HG03097 (cell line): Measurements from ENCODE around the gene THAP11.

ENCODE experiments used
- ATAC-seq: cut with Tn5 transposase; IDR thresholded peaks from one replicate; pipeline ENCODE4 v1.9.1; 2021; ENCODE audit not compliant: unreplicated experiment, low FRiP score

Gene THAP11

DNA sequence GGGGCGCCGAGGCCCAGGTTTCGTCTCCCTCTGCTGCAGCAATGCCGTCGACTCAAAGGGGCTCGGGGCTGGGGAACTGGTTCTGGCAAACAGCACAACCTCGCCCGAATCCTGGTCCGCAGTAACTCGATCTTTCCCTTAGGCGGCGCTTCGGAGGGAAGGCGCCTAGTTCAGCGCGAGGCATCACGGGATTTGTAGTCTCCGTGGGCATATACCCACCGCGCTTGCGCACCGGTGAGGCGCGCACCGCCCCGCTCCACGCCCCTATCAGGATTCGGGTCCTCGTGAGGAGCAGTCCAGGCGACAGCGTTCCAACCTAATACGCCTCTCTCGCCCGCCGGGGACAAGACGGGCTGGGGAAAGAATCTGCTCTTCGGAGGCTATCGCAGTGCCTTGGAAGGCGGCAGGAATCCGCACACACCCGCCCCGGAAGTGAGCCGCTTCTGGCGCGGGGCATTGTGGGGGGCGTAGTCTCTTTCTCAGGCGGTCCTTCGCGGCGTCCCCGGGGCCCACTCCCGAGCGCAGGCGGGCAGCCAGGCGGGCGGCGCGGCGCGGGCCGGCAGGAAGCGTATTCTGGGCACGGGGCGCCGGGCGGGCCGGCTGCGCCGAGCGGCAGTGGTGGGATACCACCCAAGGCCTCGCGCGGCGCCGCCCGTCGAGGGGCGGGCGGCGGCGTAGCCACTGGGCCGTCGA lies at the start of gene THAP11:
THAP11 (plus strand) TSS at position 505 of the 693 bp plus-strand sequence. CDS start 235 bp downstream, outside the sequence.
- peak; percentile 46 for ATAC-seq

DNA sequence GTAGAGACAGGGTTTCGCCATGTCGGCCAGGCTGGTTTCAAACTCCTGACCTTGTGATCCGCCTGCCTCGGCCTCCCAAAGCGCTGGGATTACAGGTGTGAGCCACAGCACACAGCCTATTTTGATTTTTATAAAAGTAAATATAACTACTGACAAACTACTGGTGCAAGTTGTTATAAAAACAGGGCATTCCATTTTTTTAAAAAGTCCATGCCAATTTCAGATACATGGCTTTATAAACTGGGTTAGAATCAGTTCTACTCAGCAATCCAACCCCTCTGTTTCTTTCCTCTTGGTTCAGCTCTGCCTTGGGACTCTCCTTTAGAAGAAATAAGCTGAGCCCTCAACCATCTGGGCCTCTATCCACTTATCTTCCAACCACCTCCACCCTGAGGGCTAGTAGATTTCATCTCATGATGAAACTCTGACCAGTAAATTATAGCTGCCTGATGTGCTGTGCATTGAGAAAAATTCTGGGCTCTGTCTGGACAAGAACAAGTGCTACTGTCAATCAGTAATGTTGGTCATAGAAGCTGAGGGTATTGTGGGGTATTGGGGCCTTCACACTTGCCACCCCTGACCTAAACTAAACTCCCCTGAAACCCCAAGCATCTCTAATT lies 45.9 kb upstream of the THAP11 start:
- ATAC-seq = no peak

DNA sequence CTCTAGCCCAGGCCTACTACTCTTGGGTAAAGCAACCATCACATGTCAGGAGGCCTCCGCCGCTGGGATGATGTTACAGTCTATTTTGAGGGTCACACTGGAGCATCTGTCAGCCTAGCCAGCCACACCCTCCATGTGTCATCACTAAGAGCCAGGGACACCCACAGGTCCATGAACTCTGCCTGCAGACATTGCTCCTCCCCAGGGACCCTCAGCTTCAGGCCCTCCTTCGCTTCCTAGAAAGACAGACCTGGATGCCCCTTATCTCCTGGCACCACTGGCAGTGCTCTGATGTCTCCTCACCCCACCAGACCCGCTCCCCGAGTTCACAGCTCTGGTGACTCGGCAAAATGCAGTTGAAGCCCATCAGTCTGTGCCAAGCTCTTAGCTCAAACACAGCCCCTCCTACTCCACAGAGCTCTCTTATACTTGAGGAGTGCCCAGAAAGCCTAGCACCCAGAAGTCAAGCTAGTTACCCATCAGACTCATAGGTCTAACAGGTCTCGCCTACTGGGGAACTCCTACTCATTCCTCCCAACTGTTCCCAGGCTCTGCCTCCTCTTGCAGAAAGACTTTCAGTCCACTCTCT lies 41.7 kb upstream of the THAP11 start:
- no peak for ATAC-seq

DNA sequence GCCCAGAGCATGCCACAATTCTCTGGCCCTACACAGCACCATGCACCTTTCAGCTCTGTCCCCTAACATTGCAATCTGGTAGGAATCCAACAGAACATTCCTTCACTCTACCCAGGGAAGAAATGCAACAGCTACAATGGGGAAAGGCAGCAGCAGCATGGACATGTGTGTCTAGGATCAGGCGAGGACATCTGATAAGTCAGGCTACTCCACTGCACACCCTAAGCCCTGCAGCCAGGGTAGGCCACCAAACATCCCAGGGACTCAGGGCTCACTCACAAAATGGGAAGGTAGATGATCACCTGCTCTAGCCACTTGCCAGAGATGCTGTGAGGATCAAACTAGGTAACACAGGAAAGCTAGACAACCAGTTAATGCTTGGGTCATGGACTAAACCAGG lies 40.9 kb upstream of the THAP11 start:
- ATAC-seq = no peak

DNA sequence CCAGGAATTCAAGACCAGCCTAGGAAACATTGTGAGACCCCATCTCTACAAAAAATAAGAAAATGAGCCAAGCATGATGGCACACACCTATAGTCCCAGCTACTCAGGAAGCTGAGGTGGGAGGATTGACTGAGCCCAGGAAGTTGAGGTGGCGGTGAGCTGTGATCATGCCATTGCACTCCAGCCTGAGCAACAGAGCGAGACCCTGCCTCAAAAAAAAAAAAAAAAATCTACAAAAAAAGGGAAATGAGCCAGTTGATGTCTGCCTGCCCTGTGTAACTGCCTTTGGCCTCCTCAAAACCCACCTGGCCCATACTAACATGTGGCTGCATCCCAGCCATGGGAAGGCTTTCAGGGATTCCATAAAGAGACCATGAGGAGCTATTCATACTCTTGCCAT lies 40.2 kb upstream of the THAP11 start:
- no peak for ATAC-seq

DNA sequence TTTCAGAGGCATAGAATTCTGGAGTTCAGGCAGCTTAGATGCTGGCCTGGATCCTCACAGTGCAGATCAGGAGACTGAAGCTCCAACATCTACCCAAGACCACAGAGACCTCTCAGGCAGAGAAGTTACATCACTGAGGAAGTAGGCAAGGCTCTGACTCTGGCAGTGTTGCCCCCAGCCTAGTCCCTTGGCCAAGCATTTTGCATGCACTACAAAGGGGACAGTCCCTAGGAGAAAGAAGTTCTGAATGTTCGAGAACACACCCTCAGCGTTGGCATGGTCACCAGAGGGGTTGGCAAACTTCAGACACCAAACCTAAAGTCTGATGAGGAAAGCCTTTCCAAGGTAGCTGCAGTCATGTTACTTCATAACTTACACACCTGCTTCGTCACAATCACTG lies 38.2 kb upstream of the THAP11 start:
- no peak for ATAC-seq

DNA sequence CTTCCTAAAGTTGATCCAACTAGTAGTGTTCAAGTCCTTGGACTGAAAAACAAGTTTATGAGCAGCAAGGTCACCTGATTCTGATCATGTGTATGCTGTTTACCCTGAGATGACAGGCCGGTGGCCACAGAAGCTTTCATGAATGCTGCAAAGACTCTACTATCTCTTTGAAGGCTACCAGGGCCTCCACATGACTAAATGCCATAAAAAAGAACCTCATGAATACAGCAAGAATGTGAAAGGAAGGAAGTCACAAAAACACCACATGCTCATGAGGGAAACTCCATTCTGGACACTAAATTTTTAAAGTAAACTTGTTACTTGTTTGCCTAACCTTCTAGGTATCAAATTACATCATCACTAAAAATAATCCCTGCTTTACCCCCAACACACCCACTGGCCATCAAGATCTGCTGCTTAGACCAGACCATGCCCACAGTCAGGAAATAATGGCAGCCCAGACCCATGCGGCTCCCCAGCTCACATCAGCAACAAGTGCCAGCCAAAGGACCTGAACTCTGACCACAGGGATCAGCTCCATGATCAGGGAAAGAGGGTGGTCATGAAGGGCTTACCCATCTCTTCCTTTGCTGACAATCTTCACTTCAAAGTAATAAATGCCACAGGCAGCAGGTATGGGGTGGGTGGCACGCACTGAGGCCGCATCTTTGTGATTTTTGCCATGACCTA lies 37.1 kb upstream of the THAP11 start:
- ATAC-seq = no peak

DNA sequence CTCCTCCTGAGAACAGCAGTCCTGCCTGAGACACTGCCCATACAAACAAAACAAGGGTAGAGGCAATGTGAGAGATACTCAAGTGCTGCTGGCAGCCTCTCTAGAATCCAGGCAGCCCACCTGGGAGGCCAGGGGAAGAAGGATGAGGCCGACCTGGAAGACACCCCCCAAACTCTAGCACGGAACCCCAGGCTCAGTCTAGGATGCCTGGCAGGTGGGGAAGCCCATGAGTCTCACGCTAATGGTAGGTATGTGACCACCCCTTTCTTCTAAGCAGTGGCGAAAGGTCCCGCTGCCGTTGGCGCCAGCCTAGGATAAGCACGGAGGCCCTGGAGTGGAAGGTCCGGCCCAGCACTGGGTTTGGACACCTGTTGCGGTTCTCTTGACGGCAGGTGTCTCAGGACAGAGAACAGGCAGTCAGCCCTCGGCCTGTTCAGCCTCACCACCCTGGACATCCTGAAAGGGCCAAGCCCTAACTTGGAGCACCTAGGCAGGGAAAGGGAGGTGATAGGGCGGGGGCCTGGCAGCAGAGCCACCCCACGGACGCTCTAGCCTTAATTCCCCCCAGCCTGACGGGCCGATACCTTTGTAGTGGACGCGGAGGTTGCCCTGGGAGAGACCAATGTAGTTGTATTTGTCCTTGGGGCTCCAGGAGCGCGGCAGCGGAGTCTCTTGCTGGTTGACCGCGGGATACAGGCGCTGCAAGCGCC lies 36.2 kb upstream of the THAP11 start:
- no peak for ATAC-seq

DNA sequence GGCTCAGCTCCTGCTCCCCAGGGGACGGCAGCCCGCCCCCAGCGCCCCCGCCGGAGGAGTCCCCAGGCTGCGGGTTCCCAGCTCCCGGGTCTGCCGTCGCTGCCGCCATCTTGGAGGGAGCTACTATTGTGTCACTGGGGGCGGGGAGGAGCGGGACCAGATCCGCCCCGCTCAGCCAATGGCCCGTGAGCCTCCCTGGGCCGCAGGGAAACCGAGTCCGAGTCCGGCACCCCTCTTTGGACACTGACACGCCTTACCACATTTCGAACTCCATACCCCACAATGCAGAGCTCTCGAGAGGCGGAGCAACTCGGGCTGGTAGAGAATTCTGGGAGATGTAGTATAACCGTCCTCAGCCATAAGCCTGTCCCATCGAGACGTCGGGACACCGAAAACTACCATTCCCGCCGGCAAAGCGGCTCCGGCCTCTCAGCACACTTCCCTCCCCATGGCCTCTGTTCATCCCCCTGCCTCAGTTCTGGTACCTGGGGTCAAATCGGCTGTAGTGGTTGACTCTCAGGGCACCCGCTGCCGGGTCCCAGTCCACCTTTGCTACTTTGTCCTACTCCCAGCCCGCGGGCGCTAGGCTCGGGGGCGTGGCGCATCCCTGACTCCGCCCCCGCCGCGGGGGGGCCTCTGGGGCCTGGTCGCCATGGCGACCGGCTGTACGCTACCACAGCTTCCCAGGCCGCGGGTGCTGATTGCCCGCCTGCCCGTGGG lies 35.5 kb upstream of the THAP11 start, which contains the start of the genes RANBP10 and TSNAXIP1:
RANBP10 (minus strand) TSS at position 133 of the 720 bp plus-strand sequence; CDS start at position 109, 24 bp downstream.
TSNAXIP1 (plus strand) TSS at position 462 of the 720 bp plus-strand sequence. CDS start 261 bp downstream, outside the sequence.
- peak; percentile 92 for ATAC-seq

DNA sequence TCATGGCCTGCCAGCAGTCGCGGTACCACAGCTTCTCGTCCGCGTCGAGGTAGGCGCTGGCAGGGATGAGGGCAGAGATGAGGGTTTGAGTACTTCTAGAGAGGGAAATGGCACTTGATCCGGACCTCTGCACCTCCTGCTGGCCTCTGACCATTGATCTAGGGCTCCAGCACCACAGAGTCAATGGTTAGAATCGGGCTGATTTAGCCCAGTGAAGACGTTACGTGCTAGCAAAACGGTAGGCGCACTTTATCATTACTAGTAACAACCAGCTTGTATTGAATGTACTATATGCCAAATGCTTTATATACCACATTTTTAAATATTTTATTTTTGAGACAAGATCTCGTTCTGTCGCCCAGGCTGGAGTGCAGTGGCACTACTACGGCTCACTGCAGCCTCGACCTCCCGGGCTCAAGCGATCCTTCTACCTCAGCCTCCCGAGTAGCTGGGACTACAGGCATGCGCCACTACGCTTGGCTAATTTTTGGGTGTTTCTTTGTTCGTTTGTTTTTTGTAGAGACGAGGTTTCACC lies 34.9 kb upstream of the THAP11 start:
- no peak for ATAC-seq

DNA sequence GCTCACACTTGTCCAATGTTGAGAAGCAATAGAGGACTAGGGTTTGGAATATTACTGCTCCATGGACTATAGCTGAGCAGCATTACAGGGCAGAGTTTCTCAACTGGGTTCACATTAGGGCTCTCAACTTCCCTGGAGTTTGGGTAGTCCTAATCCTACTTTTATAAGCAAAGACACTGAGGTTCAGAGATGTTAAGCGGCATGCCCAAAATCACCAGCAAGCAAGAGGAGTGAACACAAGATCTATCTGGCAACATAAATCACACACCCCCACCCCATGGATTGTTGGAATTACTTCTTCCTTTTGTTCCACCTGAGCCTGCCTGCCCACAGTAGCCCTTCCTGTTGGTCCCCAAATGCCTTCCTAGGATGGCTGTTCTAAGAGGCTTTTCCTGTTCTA lies 30.2 kb upstream of the THAP11 start:
- ATAC-seq = no peak

DNA sequence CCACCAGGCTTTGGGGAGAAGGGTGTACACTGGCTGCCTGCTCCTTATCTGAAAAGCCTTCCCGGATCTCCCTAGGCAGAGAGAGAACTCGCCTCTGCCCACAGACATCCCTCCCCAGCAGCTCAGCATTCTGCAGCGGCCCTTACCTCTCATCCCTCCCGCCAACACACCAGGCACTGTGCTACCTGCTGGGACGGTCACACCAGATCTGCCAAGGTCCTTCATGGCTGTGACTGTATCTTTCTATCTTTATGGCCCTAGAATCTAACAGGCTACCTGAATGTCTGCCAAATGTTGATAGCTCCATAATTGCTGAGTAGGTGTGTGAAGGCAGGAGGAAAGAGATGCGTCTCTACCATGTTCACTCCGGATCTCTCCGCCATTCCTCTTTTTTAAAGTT lies 27.6 kb upstream of the THAP11 start:
- no peak for ATAC-seq

DNA sequence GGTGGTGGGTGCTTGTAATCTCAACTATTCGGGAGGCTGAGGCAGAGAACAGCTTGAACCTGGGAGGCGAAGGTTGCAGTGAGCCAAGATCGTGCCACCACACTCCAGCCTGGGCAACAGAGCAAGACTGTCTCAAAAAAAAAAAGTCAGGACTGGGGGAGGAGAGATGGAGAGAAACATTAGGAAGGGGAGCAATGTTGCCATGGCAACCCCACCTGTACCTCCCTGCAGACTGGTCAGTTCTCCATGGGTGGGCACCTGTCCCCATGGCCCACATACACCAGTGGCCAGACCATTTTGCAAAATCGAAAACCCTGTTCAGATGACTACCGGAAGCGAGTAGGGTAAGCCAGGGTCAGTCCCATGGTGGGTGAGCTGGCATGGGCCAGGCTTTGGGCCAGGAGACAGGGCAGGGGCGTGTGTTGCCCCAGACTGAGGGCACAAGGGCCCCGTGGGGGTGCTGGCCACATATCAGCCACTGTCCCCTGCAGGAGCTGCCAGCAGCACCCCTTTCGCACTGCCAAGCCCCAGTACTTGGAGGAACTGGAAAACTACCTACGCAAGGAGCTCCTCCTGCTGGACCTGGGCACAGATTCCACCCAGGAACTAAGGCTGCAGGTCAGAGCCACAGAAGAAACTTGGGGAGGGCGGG lies 21.4 kb upstream of the THAP11 start:
- ATAC-seq = no peak

DNA sequence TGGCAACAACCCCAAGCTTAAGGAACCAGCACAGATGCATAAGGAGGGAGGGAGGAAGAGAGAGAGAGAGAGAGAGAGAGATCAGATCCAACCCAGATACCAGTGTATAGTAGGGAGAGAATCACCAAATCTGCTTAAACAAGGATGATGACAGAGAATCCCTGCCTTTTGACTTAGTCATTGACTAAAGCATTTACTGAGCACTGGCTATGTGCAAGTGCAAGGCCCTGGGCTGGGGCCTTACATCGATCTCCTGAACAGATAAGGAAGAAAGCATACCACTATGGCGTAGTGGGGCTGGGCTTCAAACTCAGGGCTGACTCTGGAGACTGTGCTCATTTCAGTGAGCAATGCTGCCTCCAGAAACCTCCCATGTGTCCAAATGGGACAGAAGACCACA lies 19.6 kb upstream of the THAP11 start:
- no peak for ATAC-seq

DNA sequence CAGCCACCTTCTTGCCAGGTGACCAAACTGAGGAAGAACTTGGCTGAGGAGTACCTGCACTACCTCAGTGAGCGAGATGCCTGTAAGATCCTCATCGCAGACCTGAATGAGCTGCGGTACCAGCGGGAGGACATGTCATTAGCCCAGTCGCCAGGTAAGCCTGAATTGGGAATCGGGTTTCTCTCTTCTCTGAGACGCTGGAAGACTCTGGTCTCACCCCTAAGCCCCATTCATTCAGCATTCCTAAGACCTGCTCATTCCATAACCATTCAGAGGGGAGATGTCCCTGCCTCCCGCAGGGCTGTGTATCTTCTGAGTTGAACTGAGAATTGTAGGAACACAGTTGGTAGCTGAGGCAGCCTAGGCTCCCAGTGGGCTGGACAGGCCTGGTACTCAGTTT lies 17.0 kb upstream of the THAP11 start:
- no peak for ATAC-seq

DNA sequence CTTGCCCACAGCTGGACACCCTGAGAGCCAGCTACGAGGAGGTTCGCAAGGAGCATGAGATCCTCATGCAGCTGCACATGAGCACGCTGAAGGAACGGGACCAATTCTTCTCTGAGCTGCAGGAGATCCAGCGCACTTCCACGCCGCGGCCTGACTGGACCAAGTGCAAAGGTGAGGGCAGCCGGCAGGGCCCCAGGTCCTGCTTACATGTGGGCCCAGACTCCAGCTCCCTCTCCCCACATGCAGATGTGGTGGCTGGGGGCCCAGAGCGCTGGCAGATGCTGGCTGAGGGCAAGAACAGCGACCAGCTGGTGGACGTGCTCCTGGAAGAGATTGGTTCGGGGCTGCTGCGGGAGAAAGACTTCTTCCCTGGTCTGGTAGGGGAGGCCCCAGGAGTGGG lies 16.2 kb upstream of the THAP11 start:
- no peak for ATAC-seq

DNA sequence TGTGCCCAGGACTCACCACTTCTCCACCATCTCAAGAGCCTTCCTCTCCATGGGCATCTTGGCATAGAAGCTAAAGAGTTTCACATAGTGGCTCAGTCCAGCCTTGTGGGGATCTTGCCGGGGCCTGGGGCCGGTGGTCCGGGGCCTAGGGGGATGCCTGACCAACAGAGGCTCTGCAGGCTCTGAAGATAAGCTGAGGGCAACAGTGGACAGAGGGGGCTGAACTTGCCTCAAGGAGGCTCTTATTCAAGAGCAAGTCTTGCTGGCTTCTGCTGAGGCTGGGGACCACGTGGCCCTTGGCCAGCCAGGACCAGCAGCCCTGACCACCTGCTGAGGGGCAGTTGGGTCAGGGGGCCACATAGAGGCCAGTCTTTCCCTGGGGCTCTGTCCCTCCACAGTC lies 13.5 kb upstream of the THAP11 start:
- ATAC-seq = no peak

DNA sequence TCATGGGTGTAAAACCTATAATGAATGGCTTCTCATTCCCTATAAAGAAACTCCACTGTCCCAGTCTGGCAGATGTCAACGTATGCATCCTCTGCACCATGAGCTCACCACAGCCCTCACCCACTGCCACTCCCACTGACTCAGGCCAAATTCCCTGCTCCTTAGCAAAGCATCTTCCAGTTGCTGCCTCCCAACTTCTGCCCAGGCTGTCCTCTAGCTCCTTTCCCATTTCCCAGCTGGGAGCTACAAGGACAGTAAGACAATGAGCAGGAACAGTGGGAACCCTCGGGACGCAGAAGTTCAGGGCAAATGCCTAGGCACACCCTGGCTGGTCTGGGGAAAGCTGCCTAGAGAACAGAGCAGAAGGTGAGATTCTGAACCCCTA lies 9.1 kb upstream of the THAP11 start:
- no peak for ATAC-seq
